GM21786 (cell line): ENCODE results near the gene TBX1.

Experiments used
- ATAC-seq: cut with Tn5 transposase; IDR thresholded peaks from one replicate; pipeline ENCODE4 v1.9.1; 2021; ENCODE audit not compliant: unreplicated experiment

Gene TBX1

DNA sequence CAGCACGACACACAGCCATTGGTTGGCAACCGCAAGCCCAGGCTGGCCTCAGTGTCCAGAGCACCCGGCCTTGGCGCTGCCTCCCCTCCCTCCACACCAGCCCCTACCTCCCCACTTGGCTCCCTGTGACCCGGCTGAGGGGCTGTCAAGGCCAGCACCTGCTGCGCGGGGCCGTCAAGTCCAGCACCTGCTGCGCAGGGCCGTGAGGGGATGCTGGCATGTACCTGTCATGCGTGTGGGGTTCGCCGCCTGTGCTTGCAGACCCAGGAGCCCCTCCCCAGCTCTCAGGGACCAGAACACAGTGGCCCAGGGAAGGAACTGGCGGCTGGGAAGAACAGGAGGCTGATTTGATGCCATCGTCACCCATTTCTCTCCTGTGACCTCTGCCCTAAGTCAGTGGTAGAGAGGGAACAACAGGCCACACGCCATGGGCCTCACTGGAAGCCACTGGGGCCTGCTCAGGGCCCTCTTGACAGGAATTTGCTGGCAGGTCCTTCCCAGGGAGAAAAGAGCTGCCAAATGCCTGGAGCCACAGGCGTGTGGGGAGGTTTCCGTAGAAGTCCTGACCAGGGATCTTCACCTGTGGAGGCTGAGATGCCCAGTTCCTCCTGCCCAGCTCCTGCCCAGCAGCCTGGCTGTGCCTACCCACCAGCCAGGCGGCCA is 37.6 kb downstream of the TBX1 start:
- ATAC-seq = no peak

DNA sequence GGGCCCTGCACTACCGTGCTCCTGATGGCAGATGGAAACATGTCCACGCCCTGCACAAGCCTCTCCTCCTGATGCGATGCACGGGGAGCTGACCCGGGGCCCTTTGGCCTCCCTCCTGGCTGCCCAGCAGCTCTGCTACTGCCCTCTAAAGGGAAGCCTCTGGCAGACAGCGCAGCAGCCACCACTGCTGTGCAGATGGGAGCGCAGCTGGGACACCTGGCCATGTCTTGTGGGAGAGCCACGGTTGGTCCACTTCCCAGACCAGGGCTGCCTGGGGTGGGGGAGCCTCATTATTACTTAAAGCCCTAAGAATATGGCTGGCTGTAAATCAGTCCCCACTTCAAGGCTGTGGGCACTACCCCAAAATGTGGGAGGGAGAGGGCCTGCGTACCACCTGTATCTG is 38.3 kb downstream of the TBX1 start:
- ATAC-seq = no peak

DNA sequence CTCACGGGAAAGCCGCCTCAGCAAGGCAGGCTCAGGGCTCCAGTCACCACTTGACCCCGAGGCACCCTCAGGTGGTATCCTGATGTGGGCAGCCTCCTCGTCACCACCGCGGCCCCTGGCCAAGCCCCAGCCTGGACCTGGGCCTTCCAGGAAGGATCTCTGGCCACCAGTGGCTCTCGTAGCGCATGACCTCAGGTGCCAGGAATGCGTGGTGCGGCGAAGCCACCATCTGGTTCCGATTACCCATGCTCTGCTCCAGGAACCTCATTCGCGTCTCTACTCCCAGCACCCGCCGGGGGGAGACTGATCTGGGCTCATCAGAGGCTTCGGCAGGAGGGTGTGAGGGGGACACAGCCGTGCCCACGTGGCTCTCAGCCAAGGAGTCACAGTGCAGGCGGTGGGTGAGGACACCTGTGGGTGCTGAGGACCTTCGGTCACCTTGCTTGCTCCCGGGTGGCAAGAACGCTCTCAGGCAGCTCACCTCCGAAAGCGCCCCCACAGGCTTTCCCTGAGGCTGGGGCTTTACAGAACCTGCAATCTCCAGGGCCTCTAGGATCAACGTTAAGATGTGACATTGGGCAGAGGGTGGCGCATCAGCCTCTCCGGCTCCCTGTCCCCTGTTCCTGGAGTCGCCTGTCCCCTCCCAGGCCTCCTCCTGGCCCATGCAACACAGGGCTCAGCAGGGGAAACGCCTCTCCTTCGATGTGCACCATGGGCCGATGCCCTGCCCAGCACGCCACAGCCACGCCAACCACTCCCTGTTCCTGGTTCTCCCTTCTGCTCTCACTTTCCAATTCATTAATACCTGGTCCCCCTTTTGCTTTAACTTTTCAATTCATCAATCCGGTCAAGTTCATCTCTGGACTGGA is 39.0 kb downstream of the TBX1 start:
- no peak for ATAC-seq

DNA sequence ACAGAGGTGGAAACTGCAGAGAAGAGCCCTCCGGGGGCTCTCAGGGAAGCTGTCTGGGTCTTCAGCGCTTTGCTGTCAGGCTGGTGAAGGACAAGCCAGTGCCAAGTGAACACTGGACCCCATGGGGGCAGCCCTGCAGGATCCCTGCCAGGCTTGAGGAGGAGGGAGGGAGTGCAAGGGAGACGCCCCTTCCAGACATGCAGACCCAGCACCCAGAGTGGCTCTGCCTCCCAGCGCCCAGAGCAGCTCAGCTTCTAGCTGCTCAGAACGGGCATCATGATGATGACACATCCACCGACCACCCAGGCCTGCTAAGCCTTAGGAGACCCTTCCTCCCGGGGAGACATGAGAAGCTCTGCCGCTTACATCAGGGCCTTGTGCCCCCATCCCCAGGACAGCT is 39.7 kb downstream of the TBX1 start:
- ATAC-seq = no peak

DNA sequence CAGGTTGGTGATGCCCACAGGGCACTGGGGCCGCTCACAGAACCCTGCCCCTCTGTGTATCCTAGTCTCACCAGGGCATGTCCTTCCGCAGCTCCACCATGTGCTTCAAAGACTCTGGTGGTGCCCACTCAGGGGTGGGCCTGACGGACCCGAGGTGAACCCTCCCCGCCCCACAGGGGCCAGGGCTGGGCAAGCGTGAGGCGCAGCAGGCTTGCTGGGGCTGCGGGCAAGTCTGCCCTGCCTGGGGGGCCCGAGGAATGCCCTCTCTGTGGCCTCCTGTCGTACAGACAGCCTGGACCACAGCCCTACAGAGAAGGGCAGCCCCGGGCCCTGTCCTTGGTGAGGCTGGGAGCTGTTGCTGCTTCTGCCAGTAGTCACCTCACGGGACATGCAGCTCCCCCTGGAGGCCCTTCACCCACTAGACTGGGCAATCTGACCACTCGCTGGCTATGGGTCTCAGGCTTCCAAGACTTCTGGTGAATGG is 40.2 kb downstream of the TBX1 start:
- ATAC-seq = no peak

DNA sequence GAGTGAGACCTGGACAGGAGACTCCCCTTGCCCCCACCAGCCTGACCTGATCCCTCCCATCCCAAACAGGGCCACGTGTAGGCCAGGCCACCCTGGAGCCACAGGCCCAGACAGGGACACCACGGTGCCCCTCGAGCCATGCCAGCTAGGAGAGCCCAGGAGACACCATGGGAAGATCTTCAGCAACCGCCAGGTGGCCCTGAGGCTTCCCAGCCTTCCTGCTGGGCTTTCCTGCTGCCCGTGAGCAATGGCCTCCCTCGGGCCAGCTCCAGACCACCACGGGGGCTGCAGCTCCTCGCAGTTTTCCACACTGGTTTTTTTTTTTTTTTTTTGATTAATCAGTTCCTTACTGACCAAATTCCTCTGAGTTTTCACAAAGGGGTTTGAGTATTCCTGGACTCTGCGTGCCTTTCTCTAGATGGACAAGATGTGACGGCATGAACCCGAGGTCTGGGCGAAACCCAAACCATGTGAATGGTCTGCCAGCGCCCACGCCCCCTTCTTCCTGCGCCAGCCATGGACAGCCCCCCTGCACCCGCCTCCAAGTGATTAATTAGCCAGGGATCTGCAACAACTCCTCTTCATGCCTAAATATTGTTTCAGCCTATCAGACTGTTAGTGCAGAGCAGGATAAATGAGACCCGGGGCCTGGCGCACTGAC is 40.9 kb downstream of the TBX1 start:
- ATAC-seq = no peak

DNA sequence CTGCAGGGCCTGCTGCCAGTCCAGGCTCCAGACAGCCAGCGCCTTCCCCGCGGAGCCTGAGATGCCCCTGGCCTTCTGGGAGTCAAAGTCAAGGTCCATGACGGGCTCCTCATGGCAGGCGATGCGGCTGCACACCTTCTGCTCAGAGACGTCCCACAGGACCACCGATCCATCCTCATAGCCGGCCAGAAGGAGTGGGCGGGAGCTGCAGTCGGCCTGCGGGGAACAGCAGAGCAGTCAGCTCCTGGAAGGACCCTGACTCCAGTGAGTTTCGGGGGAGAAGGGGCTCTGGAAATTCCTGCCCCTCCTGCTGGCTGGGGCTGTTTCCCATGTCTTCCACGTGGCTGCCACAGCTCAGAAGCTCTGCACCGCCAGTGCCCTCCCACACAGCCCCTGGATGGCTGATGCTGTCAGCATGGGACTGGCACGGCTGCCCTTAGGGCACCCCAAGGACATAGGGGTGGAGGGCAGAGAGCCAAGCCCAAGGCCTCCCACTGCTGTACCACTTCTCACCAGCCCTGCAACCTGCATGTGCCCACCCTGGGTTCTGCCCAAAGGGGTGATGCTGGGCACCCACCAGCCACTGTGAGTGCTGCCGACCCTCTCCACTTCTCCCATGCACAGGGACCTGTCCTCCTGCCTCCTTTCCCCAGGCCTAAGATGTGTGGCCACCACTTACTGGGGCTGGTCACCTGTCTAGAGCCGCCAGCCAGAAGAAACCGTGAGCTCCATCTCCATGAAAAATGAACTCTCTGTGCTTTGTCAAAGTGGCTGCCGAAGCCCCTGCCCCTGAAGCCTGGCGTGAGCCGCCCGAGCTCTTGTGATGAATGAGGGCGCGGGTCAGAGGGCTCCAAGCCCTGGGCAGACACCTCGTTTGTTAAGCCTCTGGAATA is 41.7 kb downstream of the TBX1 start:
- ATAC-seq = no peak

DNA sequence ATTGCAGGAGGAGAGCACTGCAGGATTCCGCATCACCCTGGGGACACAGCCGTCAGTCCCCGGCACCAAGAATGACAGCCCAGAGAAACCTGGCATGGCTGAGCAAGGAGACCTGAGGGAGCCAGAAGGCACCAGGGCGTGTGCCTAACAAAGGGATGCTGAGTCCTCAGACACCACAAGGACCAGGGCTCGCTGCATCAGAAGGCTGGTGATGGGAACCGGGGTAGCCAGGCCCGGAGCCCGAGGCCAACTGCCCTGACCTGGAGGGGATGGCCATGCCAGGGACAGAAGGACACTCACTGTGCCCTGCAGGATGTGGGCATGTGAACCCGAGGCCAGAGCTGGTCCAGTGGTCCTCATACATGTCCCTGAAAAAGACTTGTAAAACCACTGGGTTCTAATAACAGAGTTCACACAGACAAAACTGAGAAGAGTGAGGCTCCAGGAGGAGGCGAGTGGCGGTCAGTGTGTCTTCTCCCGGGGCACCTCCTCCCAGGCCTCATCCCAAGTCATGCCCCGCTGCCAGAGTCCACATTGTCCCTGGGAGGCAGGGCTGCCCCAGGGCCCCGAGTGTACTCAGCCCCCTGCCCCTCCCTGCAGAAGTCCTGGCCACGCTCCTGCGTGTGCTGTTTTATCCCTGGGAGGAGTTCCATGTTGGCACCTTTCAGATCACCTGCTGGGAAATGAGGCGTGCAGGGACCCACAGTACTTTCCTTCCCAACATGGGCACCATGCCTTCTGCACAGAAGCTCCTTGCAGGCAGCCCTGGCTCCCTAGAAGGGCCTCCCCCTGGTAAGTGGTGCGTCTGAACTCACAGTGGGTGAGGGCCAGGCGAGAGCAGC is 42.5 kb downstream of the TBX1 start:
- no peak for ATAC-seq

DNA sequence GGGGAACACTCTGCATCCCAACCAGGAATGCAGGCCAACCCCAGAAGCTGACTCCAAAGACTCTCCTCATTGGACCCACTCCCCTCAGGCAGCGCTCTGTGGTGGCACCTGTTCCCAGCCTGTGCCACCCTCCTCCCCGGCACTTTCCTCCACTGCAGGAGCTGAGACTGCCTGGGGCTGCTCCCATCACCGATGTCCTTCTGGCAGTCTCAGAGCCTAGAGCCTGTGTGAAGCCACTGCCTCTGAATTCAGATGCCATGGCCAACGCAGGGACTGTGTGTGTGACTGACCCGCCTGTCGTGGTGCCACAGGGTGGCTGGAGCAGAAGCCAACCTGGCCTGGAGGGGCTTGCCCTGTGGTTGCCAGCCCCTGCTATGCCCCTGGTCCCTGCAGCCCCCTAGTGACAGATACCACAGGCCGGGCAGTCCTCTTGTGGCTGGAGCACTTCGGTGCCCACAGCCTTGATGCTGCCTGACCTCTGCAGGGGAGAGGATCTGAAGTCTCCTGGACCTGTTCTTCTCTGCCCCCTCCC is 43.2 kb downstream of the TBX1 start:
- ATAC-seq = no peak

DNA sequence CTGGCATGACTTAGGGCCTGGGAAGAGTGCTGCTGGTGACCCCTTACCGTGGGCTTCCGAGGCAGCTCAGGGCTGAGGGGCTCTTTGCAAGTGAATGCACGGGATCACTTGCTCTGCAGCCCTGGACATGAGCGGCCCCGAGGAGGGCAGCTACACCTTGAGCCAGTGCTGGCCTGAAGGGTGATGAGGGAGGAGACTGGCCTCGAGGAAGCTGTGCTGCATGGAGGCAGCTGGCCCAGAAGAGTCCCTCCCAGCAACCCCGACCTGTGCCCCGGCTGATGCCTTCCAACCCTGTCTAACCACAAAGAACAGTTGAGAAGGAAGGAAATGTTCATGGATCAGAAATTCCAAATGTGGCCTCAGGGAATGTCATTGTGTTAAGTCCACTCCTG is 45.2 kb downstream of the TBX1 start:
- no peak for ATAC-seq

DNA sequence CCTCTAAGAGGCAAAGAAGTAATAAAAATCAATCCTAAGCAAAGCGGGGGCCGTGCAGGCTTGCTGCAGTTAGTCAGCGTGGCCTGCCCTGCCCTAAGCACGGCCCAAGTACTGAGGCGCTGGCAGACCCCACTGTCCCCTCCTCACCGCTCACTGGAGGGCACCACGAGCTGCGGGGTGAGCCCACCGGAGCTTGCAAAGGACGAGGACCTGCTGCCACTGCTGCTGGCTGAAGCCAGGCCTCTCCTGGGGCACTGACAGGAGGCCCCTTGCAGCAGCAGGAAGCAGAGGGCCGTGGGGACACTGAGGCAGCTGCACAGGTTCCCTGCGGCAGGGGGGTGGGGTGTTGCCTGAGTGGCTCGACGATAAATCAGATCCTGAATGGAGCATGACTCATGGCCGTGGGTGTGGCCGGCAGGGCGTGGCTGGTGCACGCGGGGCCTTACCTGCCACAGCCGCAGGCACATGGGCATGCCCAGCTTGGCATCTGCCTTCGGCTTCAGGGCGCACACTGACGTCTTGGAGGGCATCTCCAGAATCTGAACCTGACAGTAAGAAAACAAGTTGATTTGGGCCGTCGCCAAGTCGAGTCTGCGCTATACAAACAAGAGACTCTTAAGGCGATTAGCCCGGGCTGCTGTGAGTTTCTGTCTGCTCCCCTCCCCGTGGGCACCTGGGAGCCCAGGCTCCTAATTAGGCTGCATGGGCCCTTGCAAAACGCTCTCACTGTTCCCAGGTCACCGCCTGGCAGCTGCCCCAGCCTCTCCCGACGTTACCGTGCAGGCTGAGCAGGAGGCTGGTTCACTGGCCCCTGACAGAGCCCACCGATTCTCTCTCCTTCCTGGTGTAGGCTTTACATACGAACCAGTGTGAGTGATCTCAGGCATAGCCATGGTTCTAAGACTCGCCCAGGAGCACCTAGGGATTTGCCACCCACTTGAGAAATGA is 45.9 kb downstream of the TBX1 start:
- ATAC-seq = no peak

DNA sequence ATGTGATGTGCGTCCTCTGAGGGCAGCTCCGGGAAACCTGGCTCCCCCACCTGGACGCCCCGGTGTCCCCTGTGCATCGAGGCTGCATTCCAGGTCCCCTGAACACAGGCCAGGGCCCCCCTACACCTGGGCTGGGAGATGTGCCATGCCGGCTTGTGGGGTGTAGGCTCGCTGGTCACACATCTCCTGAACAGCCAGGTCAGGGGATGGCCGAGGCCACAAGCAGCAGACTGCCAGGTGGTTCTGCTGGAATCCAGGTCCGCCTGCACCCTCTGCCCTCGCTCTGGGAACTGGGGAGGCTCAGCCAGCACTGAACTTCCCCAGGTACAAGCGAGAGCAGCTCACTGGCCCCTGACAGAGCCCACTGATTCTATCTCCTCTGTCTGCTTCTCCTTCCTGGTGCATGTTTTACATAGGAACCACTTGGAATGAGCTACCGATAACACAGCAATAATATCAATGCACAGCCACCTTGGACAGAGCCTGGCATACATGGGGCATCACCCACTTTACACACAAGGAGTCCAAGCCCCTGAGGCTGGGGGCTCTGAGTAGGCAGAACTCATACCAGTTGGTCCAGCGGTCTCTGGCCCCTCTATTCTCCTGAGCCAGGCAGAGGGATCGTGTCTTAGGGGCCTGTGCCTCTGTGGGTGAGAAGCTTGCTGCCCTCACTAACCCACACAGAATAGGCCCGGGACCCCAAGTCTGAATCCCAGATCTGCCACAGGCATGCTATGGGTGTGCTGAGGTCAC is 46.8 kb downstream of the TBX1 start:
- ATAC-seq = no peak

DNA sequence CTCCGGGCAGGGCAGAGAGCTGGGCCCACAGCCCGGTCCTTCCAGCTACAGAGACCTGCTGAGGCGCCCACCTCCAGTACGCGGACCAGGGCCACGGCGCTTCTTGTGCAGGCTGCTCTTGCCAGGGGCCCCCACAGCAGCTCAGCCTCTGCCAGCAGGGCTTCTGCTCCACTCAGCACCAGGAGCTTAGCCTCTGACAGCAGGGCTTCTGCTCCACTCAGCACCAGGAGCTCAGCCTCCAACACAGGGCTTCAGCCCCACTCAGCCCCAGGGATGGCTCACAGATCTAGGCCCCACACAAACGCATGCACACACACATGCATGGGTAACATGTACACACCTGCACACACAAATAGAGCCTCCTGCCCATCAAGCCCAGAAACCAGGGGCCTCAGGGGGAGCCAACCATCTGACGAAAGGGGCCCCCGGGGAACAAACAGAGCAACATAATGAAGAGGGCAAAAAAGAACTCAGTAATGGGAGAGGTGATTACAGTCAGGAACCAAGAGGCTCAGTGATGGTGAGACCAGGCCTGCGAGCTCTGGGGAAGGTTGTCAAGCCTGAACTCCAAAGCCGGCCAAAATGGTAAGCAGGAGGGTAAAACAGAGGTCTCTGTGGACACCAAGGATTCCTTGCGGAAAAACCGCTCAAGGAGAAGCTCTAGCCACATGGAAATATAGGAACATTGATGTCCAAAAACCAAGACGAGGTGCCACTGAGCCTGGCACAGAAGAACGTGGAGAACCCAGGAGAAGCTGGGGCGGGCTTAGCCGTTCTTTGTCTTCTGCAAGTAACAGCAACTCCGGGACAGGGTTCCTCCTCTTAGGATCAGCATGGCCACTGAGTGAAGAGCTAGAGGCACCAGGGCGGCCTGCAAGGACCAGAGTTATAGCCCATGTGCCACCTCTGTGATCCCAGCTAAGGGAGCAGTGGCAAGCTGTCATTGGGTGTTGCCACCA is 47.6 kb downstream of the TBX1 start:
- ATAC-seq = no peak

DNA sequence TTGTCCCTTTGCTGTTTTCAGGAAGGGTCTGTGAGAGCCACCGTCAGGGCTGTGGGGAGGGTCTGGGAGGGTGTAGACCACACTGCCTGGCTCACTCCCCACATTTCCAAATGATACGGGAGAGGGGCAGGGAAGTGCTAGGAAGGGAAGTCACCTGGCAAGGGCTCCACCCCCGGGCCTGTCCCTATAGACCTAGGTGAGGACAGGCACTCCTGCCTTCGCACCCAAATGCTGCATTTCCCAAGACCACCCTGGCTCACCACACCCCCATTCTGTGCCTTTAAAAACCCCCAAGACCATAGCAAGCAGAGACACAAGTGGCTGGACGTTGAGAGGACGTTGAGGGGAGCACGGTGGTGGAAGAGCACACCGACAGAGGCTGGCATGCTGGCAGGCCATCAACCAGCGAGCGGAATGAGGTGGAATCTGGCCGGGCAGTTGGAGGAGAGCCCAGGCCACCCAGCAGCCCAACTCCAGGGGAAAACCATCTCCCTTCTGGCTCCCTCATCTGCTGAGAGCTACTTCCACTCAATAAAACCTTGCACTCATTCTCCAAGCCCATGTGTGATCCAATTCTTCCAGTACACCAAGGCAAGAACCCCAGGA is 48.4 kb downstream of the TBX1 start:
- no peak for ATAC-seq

DNA sequence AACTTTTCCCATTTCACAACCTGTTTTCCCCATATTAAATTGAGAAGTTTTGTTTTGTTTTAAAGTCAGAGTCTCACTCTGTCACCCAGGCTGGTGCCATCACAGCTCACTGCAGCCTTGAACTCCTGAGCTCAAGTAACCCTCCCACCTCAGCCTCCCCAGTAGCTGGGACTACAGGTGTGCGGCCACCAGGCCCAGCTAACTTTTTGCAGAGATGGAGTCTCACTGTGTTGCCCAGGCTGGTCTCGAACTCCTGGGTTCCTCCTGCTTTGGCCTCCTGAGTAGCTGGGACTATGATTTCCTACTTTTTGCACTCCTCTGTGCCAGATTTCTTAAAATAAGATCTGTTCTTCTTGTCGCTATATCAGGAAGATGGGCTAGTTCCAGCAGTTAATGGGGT is 49.2 kb downstream of the TBX1 start:
- no peak for ATAC-seq
